ENCODE data around the gene FHL3.
A peak's percentile ranks its signal among the peaks of the same experiment; 100 is the strongest.

Gene FHL3

GRCh38 chr1:38012363-38013226 lies 7.3 kb upstream of the FHL3 start, which contains the start of gene UTP11:
Gene UTP11, plus strand, starts transcription at chr1:38012734. Its CDS starts 69 bp downstream, at chr1:38012803.
- ATAC-seq (peak; percentile 85), DNase-seq (peak; percentile 89)

- ATAC-seq (no peak), DNase-seq (no peak)
Observed at GRCh38 chr1:38009841-38010180, 4.5 kb upstream of the FHL3 start.

- ATAC-seq (peak; percentile 81), DNase-seq (peak; percentile 65)
Observed at GRCh38 chr1:38009088-38009840, 4.0 kb upstream of the FHL3 start.

- no peak for DNase-seq
- no peak for ATAC-seq
Observed at GRCh38 chr1:38006008-38006828, 904 bp upstream of the FHL3 start.

GRCh38 chr1:38004284-38005108 lies 818 bp downstream of the FHL3 start:
- DNase-seq (peak; percentile 38), ATAC-seq (peak; percentile 33)

GRCh38 chr1:38003261-38004250 lies 1.8 kb downstream of the FHL3 start:
- ATAC-seq = no peak
- DNase-seq = no peak

GRCh38 chr1:38000529-38001455 lies 4.5 kb downstream of the FHL3 start:
- ATAC-seq (no peak), DNase-seq (no peak)

GRCh38 chr1:38000233-38000528 lies 5.1 kb downstream of the FHL3 start:
- no peak for DNase-seq
- no peak for ATAC-seq

GRCh38 chr1:37999430-38000232 lies 5.7 kb downstream of the FHL3 start:
- peak; percentile 47 for DNase-seq

GRCh38 chr1:37998913-37999429 lies 6.3 kb downstream of the FHL3 start:
- DNase-seq = no peak

More at GRCh38 chr1:37999430-38000232, 5.7 kb downstream of the FHL3 start:
- ATAC-seq = no peak

GRCh38 chr1:37998089-37998808 lies 7.1 kb downstream of the FHL3 start:
- ATAC-seq (no peak), DNase-seq (no peak)

More at GRCh38 chr1:37998913-37999429, 6.3 kb downstream of the FHL3 start:
- peak; percentile 7 for ATAC-seq

- ATAC-seq (no peak), DNase-seq (no peak)
Observed at GRCh38 chr1:37997256-37998088, 7.8 kb downstream of the FHL3 start.

- DNase-seq (peak; percentile 72), ATAC-seq (peak; percentile 80)
Observed at GRCh38 chr1:37995751-37996345, 9.5 kb downstream of the FHL3 start.

GRCh38 chr1:37994886-37995566 lies 10.3 kb downstream of the FHL3 start:
- DNase-seq (no peak), ATAC-seq (no peak)

GRCh38 chr1:37989361-37989930 lies 15.9 kb downstream of the FHL3 start:
- DNase-seq = peak; percentile 45
- ATAC-seq = peak; percentile 14

Data from stimulated activated naive CD8-positive, alpha-beta T cell treated with anti-CD3 and anti-CD28 coated beads, Interleukin-15, Interleukin-2, amounts not matched to agents 100 U/mL and 50 U/mL, for 24 hours (primary cell).